ENCODE data around the gene KLHL7.

The KLHL7 gene

DNA sequence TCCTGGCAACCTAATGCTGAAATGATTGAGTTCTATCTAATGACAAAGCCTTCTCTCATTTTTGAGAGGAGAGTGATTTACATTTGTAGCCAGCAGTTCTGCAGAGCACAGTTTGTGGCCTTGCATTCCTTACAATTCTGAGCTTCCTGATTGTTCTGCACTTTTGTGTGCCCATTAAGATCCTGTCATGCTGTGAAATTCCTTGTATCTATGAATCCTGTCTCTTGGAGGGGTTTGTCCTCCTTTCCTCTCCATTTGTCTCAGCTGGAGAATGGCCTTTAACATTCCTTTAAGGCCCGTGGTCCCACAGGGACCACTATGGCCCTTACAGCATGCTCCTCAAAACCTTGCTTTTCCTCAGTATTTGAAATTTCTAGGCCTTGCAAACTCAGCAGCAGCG, 10.4 kb downstream of the KLHL7 start:
- H4K12ac ChIP-seq (ENCODE audit: low read depth, low read length): no peak overlapping the region
- no peak overlapping the region for H3K4ac ChIP-seq (ENCODE audit: low read depth, low read length)
- no peak overlapping the region for H4K8ac ChIP-seq (ENCODE audit: low read depth, low read length)
- no peaks in the 10 kb centered on the region for H3K79me2 ChIP-seq (ENCODE audit: control insufficient read depth, insufficient read depth, low read length, poor library complexity)
- no peak for DNase-seq
- no peak overlapping the region for H3K4me2 ChIP-seq (ENCODE audit: low read length)
- H3K4me1 ChIP-seq (ENCODE audit: control insufficient read depth in 1 of 2, insufficient read depth in 2 of 2, low read length in 2 of 2): peaks cover 3 to 4% of the 10 kb centered on the region in 2 experiments
- H4K91ac ChIP-seq (ENCODE audit: low read depth, low read length): no peak overlapping the region
- no peak overlapping the region for H3K4me3 ChIP-seq (ENCODE audit: low read depth, low read length)
- no peak overlapping the region for H3K23ac ChIP-seq (ENCODE audit: low read length)
- H3K79me1 ChIP-seq (ENCODE audit: low read length): no peaks in the 10 kb centered on the region
- no peaks in the 10 kb centered on the region for H3K27me3 ChIP-seq (ENCODE audit: insufficient read depth, low read length)
- no peak overlapping the region for H3K14ac ChIP-seq (ENCODE audit: low read length)
- H2BK5ac ChIP-seq (ENCODE audit: low read depth, low read length, poor library complexity): no peak overlapping the region
- WGBS (ENCODE audit: extremely low coverage, insufficient coverage, insufficient read length): no CpG with 5 or more reads among the region's 2 CpGs
- H2BK120ac ChIP-seq (ENCODE audit: insufficient read depth, low read length, poor library complexity): no peak overlapping the region
- no peaks in the 10 kb centered on the region for H3K36me3 ChIP-seq (ENCODE audit: control insufficient read depth in 1 of 2, insufficient read depth in 2 of 2, low read length in 2 of 2)
- H3K27ac ChIP-seq (ENCODE audit: low read depth, low read length): no peak overlapping the region
- no peak overlapping the region for H2AFZ ChIP-seq (ENCODE audit: insufficient read depth, low read length, poor library complexity)
- H3K9ac ChIP-seq (ENCODE audit: low read length): no peak overlapping the region
- no peaks in the 10 kb centered on the region for H3K9me3 ChIP-seq (ENCODE audit: insufficient read depth, low read depth, low read length)
- H3K18ac ChIP-seq (ENCODE audit: low read length): no peak overlapping the region
- H2AK5ac ChIP-seq (ENCODE audit: low read length): no peak overlapping the region
- H2BK12ac ChIP-seq (ENCODE audit: low read length): no peak overlapping the region

DNA sequence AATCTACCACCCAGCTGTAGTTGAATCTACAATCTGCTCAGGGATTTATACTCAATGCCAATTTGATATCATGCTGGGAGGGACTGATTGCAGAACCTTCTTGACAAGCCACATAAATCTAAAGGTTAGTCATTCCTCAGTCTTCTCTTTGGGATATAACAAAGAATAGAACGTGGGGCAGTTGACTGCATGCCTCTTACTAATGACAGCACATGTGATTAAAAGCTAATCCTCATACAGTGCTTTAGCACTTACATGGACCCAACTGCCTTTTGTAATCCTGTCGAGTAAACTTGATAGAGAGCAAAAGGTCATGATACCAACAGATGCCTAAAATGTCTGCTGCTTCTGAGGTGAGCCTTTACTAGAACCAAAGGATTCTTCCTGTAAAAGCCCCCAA, 12.3 kb downstream of the KLHL7 start:
- DNase-seq: no peak
- Histone ChIP-seq H2AFZ (ENCODE audit: insufficient read depth, low read length, poor library complexity) (no peak overlapping the region), H4K12ac (ENCODE audit: low read depth, low read length) (no peak overlapping the region), H2BK5ac (ENCODE audit: low read depth, low read length, poor library complexity) (no peak overlapping the region), H3K4me1 (ENCODE audit: control insufficient read depth in 1 of 2, insufficient read depth in 2 of 2, low read length in 2 of 2) (peaks cover 3 to 4% of the 10 kb centered on the region in 2 experiments), H2AK5ac (ENCODE audit: low read length) (no peak overlapping the region), H3K27me3 (ENCODE audit: insufficient read depth, low read length) (no peaks in the 10 kb centered on the region), H2BK12ac (ENCODE audit: low read length) (no peak overlapping the region), H3K4ac (ENCODE audit: low read depth, low read length) (no peak overlapping the region), H3K9me3 (ENCODE audit: insufficient read depth, low read depth, low read length) (no peaks in the 10 kb centered on the region), H3K18ac (ENCODE audit: low read length) (no peak overlapping the region), H3K36me3 (ENCODE audit: control insufficient read depth in 1 of 2, insufficient read depth in 2 of 2, low read length in 2 of 2) (no peaks in the 10 kb centered on the region), H3K79me1 (ENCODE audit: low read length) (no peaks in the 10 kb centered on the region), H3K4me2 (ENCODE audit: low read length) (no peak overlapping the region), H4K8ac (ENCODE audit: low read depth, low read length) (no peak overlapping the region), H3K27ac (ENCODE audit: low read depth, low read length) (no peak overlapping the region), H4K91ac (ENCODE audit: low read depth, low read length) (no peak overlapping the region), H3K9ac (ENCODE audit: low read length) (no peak overlapping the region), H3K14ac (ENCODE audit: low read length) (no peak overlapping the region), H3K4me3 (ENCODE audit: low read depth, low read length) (no peak overlapping the region), H2BK120ac (ENCODE audit: insufficient read depth, low read length, poor library complexity) (no peak overlapping the region), H3K79me2 (ENCODE audit: control insufficient read depth, insufficient read depth, low read length, poor library complexity) (no peaks in the 10 kb centered on the region), H3K23ac (ENCODE audit: low read length) (no peak overlapping the region)
- WGBS (ENCODE audit: extremely low coverage, insufficient coverage, insufficient read length): no CpG with 5 or more reads among the region's 2 CpGs

GRCh38 chr7:23120106-23120505, 14.5 kb downstream of the KLHL7 start:
- no peak overlapping the region for H3K4ac ChIP-seq (ENCODE audit: low read depth, low read length)
- no peaks in the 10 kb centered on the region for H3K79me2 ChIP-seq (ENCODE audit: control insufficient read depth, insufficient read depth, low read length, poor library complexity)
- no peak overlapping the region for H3K18ac ChIP-seq (ENCODE audit: low read length)
- no peak overlapping the region for H3K9ac ChIP-seq (ENCODE audit: low read length)
- no peaks in the 10 kb centered on the region for H3K27me3 ChIP-seq (ENCODE audit: insufficient read depth, low read length)
- no peaks in the 10 kb centered on the region for H3K79me1 ChIP-seq (ENCODE audit: low read length)
- peaks cover 3 to 4% of the 10 kb centered on the region in 2 experiments for H3K4me1 ChIP-seq (ENCODE audit: control insufficient read depth in 1 of 2, insufficient read depth in 2 of 2, low read length in 2 of 2)
- H3K4me2 ChIP-seq (ENCODE audit: low read length): no peak overlapping the region
- no peak overlapping the region for H3K4me3 ChIP-seq (ENCODE audit: low read depth, low read length)
- no peak for DNase-seq
- no peak overlapping the region for H2BK12ac ChIP-seq (ENCODE audit: low read length)
- no peak overlapping the region for H3K14ac ChIP-seq (ENCODE audit: low read length)
- no peak overlapping the region for H3K27ac ChIP-seq (ENCODE audit: low read depth, low read length)
- no peak overlapping the region for H3K23ac ChIP-seq (ENCODE audit: low read length)
- no peak overlapping the region for H4K12ac ChIP-seq (ENCODE audit: low read depth, low read length)
- H2BK120ac ChIP-seq (ENCODE audit: insufficient read depth, low read length, poor library complexity): no peak overlapping the region
- H4K91ac ChIP-seq (ENCODE audit: low read depth, low read length): no peak overlapping the region
- no peak overlapping the region for H2AK5ac ChIP-seq (ENCODE audit: low read length)
- no CpG with 5 or more reads among the region's 4 CpGs for WGBS (ENCODE audit: extremely low coverage, insufficient coverage, insufficient read length)
- no peaks in the 10 kb centered on the region for H3K9me3 ChIP-seq (ENCODE audit: insufficient read depth, low read depth, low read length)
- H2AFZ ChIP-seq (ENCODE audit: insufficient read depth, low read length, poor library complexity): no peak overlapping the region
- no peak overlapping the region for H4K8ac ChIP-seq (ENCODE audit: low read depth, low read length)
- H3K36me3 ChIP-seq (ENCODE audit: control insufficient read depth in 1 of 2, insufficient read depth in 2 of 2, low read length in 2 of 2): no peaks in the 10 kb centered on the region
- H2BK5ac ChIP-seq (ENCODE audit: low read depth, low read length, poor library complexity): no peak overlapping the region

GRCh38 chr7:23121165-23121564, 15.6 kb downstream of the KLHL7 start:
- DNase-seq: no peak
- Histone ChIP-seq H3K27me3 (ENCODE audit: insufficient read depth, low read length) (no peaks in the 10 kb centered on the region), H3K79me2 (ENCODE audit: control insufficient read depth, insufficient read depth, low read length, poor library complexity) (no peaks in the 10 kb centered on the region), H3K18ac (ENCODE audit: low read length) (no peak overlapping the region), H3K9ac (ENCODE audit: low read length) (no peak overlapping the region), H3K36me3 (ENCODE audit: control insufficient read depth in 1 of 2, insufficient read depth in 2 of 2, low read length in 2 of 2) (no peaks in the 10 kb centered on the region), H3K14ac (ENCODE audit: low read length) (no peak overlapping the region), H3K4ac (ENCODE audit: low read depth, low read length) (no peak overlapping the region), H2BK5ac (ENCODE audit: low read depth, low read length, poor library complexity) (no peak overlapping the region), H3K79me1 (ENCODE audit: low read length) (no peaks in the 10 kb centered on the region), H4K91ac (ENCODE audit: low read depth, low read length) (no peak overlapping the region), H2AK5ac (ENCODE audit: low read length) (no peak overlapping the region), H3K4me2 (ENCODE audit: low read length) (no peak overlapping the region), H3K4me3 (ENCODE audit: low read depth, low read length) (no peak overlapping the region), H3K9me3 (ENCODE audit: insufficient read depth, low read depth, low read length) (no peaks in the 10 kb centered on the region), H2BK120ac (ENCODE audit: insufficient read depth, low read length, poor library complexity) (no peak overlapping the region), H3K4me1 (ENCODE audit: control insufficient read depth in 1 of 2, insufficient read depth in 2 of 2, low read length in 2 of 2) (no peaks in the 10 kb centered on the region), H3K23ac (ENCODE audit: low read length) (no peak overlapping the region), H3K27ac (ENCODE audit: low read depth, low read length) (no peak overlapping the region), H4K12ac (ENCODE audit: low read depth, low read length) (no peak overlapping the region), H2BK12ac (ENCODE audit: low read length) (no peak overlapping the region), H2AFZ (ENCODE audit: insufficient read depth, low read length, poor library complexity) (no peak overlapping the region), H4K8ac (ENCODE audit: low read depth, low read length) (no peak overlapping the region)
- no CpG with 5 or more reads among the region's 4 CpGs for WGBS (ENCODE audit: extremely low coverage, insufficient coverage, insufficient read length)
